Muscle layer of duodenum (tissue), 2 donors: ENCODE results near the gene PARL.
"Not testable (repeated sequence)": the region's sequence is repeated elsewhere in the genome, so short reads cannot be mapped to it uniquely, and the experiment has no call there.

Experiments
- H3K27ac ChIP-seq: one replicate; pipeline ENCODE4 v1.7.0; 2013; ENCODE audit warnings: mild to moderate bottlenecking, low read length
- H3K27me3 ChIP-seq: one replicate; pipeline ENCODE4 v1.7.0; 2013; ENCODE audit warnings: low read depth, mild to moderate bottlenecking, control low read depth, low read length
- H3K36me3 ChIP-seq, 2 donors: one replicate each; pipeline ENCODE4 v1.7.0; 2013; ENCODE audit warnings: low read length in 2 of 2, control low read depth in 1 of 2, mild to moderate bottlenecking in 1 of 2; ENCODE audit not compliant: insufficient read depth in 2 of 2, control insufficient read depth in 1 of 2
- H3K4me1 ChIP-seq, 2 donors: one replicate each; pipeline ENCODE4 v1.7.0; 2013; ENCODE audit warnings: low read length in 2 of 2, mild to moderate bottlenecking in 2 of 2, control low read depth in 1 of 2, moderate library complexity in 1 of 2; ENCODE audit not compliant: insufficient read depth in 2 of 2, control insufficient read depth in 1 of 2
- H3K4me3 ChIP-seq, 2 donors: one replicate each; pipeline ENCODE4 v1.7.0; 2013; ENCODE audit warnings: low read length in 2 of 2, low read depth in 1 of 2, mild to moderate bottlenecking in 1 of 2
- H3K9me3 ChIP-seq, 2 donors: one replicate each; pipeline ENCODE4 v1.7.0; 2013; ENCODE audit warnings: low read length in 2 of 2, control low read depth in 1 of 2, mild to moderate bottlenecking in 1 of 2; ENCODE audit not compliant: control insufficient read depth in 1 of 2
- donor health status: healthy.

PARL gene

DNA sequence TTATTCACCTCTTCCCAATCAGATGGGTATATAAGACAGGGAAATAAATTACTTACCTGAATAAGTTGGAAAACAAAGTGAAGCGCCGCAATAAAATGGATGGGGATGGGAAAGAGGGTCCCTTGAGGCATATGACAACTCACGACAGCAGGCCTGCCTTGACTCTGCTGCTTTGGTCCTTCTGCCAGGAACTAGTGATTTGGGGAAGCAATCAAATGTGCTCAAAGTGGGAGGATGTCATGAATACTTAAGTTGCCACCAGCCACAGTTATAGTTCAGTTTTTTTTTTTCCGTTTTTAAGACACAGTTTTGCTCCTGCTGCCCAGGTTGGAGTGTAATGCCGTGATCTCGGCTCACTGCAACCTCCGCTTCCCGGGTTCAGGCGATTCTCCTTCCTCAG lies 4.6 kb downstream of the PARL start:
- H3K4me1 ChIP-seq, result peaks cover 12 to 19% of the 10 kb centered on the region in 2 donors

GRCh38 chr3:183879243-183879642 lies 5.4 kb downstream of the PARL start:
- H3K27ac ChIP-seq, result no peak overlapping the region
- H3K9me3 ChIP-seq, result no peaks in the 10 kb centered on the region
- no peaks in the 10 kb centered on the region for H3K36me3 ChIP-seq
- H3K4me3 ChIP-seq, result no peak overlapping the region
- H3K4me1 ChIP-seq, result peaks cover 12 to 19% of the 10 kb centered on the region in 2 donors
- no peaks in the 10 kb centered on the region for H3K27me3 ChIP-seq

More for the DNA sequence above, 4.6 kb downstream of the PARL start:
- Histone ChIP-seq H3K9me3 (no peaks in the 10 kb centered on the region), H3K27me3 (no peaks in the 10 kb centered on the region), H3K27ac (no peak overlapping the region), H3K36me3 (no peaks in the 10 kb centered on the region), H3K4me3 (no peak overlapping the region)

DNA sequence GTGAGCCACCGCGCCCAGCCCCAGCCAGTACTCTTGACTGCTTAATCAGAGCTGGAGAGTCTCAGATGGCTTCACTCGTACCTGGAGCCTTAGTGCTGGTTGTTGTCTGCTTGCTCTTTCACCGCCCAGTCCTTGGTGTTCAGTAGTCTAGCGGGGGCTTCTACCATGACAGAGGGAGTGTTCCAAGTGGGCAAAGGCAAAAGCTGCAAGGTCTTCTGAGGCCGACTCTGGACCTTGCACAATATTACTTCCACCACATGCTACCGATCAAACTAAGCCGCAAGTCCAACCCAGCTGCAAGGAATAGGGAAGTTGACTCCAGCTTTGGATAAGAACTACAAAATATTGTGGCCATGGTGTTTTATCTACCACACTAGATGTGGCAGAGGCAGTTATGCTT lies 6.6 kb downstream of the PARL start:
- no peaks in the 10 kb centered on the region for H3K27me3 ChIP-seq
- no peaks in the 10 kb centered on the region for H3K9me3 ChIP-seq
- H3K4me1 ChIP-seq, result peaks cover 6 to 8% of the 10 kb centered on the region in 2 donors
- no peak overlapping the region for H3K4me3 ChIP-seq
- no peak overlapping the region for H3K27ac ChIP-seq
- no peaks in the 10 kb centered on the region for H3K36me3 ChIP-seq

GRCh38 chr3:183877227-183877626 lies 7.5 kb downstream of the PARL start:
- H3K9me3 ChIP-seq, H3K4me1 ChIP-seq, H3K27me3 ChIP-seq, H3K27ac ChIP-seq, H3K4me3 ChIP-seq, H3K36me3 ChIP-seq: not testable (repeated sequence)

- no peaks in the 10 kb centered on the region for H3K36me3 ChIP-seq
- no peaks in the 10 kb centered on the region for H3K9me3 ChIP-seq
- H3K27me3 ChIP-seq, result no peaks in the 10 kb centered on the region
- no peak overlapping the region for H3K4me3 ChIP-seq
- peaks cover 0 to 6% of the 10 kb centered on the region in 2 donors for H3K4me1 ChIP-seq
- H3K27ac ChIP-seq, result no peak overlapping the region
Measured at GRCh38 chr3:183875411-183875810, 9.3 kb downstream of the PARL start.

DNA sequence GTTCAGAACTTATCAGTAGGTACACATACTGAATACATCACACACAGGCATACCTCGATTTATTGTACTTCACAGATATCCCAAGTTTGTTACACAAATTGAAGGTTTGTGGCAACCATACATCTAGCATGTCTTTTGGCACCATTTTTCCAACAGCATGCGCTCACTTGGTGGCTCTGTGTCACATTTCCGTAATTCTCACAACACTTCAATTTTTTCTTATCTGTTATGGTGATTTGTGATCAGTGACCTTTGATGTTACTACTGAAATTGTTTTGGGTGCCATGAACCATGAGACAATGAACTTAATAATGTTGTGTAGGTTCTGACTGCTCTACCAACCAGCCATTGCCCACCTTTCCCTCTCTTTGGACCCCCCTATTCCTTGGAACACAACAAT lies 10.8 kb downstream of the PARL start:
- no peak overlapping the region for H3K27ac ChIP-seq
- H3K27me3 ChIP-seq, result no peaks in the 10 kb centered on the region
- no peaks in the 10 kb centered on the region for H3K9me3 ChIP-seq
- H3K36me3 ChIP-seq, result no peaks in the 10 kb centered on the region
- H3K4me1 ChIP-seq, result peaks cover 0 to 4% of the 10 kb centered on the region in 2 donors
- no peak overlapping the region for H3K4me3 ChIP-seq

- Histone ChIP-seq H3K4me1 (no peaks in the 10 kb centered on the region), H3K36me3 (peaks cover 0 to 7% of the 10 kb centered on the region in 2 donors), H3K9me3 (no peaks in the 10 kb centered on the region), H3K4me3 (no peak overlapping the region), H3K27ac (no peak overlapping the region), H3K27me3 (no peaks in the 10 kb centered on the region)
Measured at GRCh38 chr3:183871541-183871940, 13.1 kb downstream of the PARL start.

GRCh38 chr3:183870563-183870962 lies 14.1 kb downstream of the PARL start:
- Histone ChIP-seq H3K4me3 (no peak overlapping the region), H3K27me3 (no peaks in the 10 kb centered on the region), H3K4me1 (no peaks in the 10 kb centered on the region), H3K9me3 (no peaks in the 10 kb centered on the region), H3K36me3 (peaks cover 6 to 17% of the 10 kb centered on the region in 2 donors), H3K27ac (no peak overlapping the region)

DNA sequence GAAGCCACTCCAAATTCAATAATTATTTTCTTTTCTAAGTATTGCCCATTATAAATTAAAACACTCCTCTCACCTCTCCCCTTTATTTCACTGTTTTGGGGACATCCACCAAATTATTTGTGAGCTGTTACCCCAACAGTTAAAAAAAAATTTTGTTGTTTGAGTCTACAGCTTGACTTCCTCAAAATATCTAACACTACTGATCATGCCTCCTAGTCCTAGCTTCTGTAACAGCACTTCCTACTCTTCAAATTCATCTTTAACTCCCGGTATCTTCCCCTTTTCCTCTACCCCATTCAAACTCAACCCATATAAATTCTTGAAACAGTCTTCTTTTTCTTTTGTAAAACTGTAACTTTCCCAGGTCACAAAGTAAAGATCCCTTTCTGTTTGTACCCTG lies 15.9 kb downstream of the PARL start:
- H3K27me3 ChIP-seq, result no peaks in the 10 kb centered on the region
- H3K27ac ChIP-seq, result no peak overlapping the region
- H3K9me3 ChIP-seq, result no peaks in the 10 kb centered on the region
- H3K36me3 ChIP-seq, result peaks cover 15 to 30% of the 10 kb centered on the region in 2 donors
- no peaks in the 10 kb centered on the region for H3K4me1 ChIP-seq
- no peak overlapping the region for H3K4me3 ChIP-seq

GRCh38 chr3:183862610-183863009 lies 22.1 kb downstream of the PARL start:
- Histone ChIP-seq H3K4me3 (no peak overlapping the region), H3K9me3 (no peaks in the 10 kb centered on the region), H3K36me3 (peaks cover 41 to 53% of the 10 kb centered on the region in 2 donors), H3K4me1 (no peaks in the 10 kb centered on the region), H3K27ac (no peak overlapping the region), H3K27me3 (no peaks in the 10 kb centered on the region)

- Histone ChIP-seq H3K4me3 (no peak overlapping the region), H3K27ac (no peak overlapping the region), H3K36me3 (peaks cover 35 to 37% of the 10 kb centered on the region in 2 donors)
Measured at GRCh38 chr3:183857863-183858262, 26.8 kb downstream of the PARL start.

DNA sequence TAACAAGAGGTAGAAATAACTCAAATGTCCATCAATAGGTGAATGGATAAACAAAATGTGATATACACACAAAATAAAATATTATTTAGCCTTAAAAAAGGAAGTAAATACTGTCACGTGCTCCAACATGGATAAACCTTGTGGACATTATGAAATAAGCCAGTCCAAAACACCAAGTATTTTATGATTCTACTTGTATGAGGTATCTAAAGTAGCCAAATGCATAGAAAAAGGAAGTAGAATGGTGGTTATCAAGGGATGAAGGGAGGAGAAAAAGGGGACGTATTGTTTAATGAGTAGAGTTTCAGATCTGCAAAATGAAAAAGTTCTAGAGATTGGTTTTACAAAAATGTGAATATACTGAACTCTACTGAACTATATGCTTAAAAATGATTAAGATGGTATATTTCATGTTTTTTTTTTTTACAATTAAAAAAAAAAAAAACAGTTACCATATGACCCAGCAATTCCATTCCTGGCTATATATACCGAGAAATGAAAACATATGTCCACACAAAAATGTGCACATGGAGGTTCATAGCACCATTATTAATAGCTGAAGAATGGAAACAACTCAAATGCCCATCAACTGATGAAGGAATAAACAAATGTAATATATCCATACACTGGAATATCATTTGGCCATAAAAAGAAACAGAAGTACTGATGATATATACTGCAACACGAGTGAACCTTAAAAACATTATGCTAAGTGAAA lies 30.2 kb downstream of the PARL start:
- no peaks in the 10 kb centered on the region for H3K27me3 ChIP-seq
- peaks cover 22 to 24% of the 10 kb centered on the region in 2 donors for H3K36me3 ChIP-seq
- H3K27ac ChIP-seq, result no peak overlapping the region
- H3K4me3 ChIP-seq, result no peak overlapping the region
- no peaks in the 10 kb centered on the region for H3K4me1 ChIP-seq
- H3K9me3 ChIP-seq, result no peaks in the 10 kb centered on the region

More at GRCh38 chr3:183857863-183858262, 26.8 kb downstream of the PARL start:
- no peaks in the 10 kb centered on the region for H3K27me3 ChIP-seq
- H3K4me1 ChIP-seq, result no peaks in the 10 kb centered on the region
- no peaks in the 10 kb centered on the region for H3K9me3 ChIP-seq
